ENCODE results near the gene OGDH.

The OGDH gene

GRCh38 chr7:44736896-44737295 is 130.5 kb downstream of the OGDH start:
- peaks cover 8% of the 10 kb centered on the region for H3K27me3 Mint-ChIP-seq (ENCODE audit: low read depth, poor library complexity)
- no peaks in the 10 kb centered on the region for H3K36me3 Mint-ChIP-seq (ENCODE audit: low read depth)
- H3K9me3 Mint-ChIP-seq: no peaks in the 10 kb centered on the region
- no peaks in the 10 kb centered on the region for H3K4me1 Mint-ChIP-seq
- H3K27ac Mint-ChIP-seq: no peak overlapping the region
- no peak for TF ChIP-seq CTCF (IDR thresholded peaks at IDR 0.05)
- H3K4me3 Mint-ChIP-seq: no peak overlapping the region
- no peak for DNase-seq

GRCh38 chr7:44738051-44738723 is 131.8 kb downstream of the OGDH start:
- no peaks in the 10 kb centered on the region for H3K36me3 Mint-ChIP-seq (ENCODE audit: low read depth)
- TF ChIP-seq CTCF (IDR thresholded peaks at IDR 0.05): no peak
- no peaks in the 10 kb centered on the region for H3K27me3 Mint-ChIP-seq (ENCODE audit: low read depth, poor library complexity)
- no peaks in the 10 kb centered on the region for H3K9me3 Mint-ChIP-seq
- H3K4me3 Mint-ChIP-seq: no peak overlapping the region
- no peaks in the 10 kb centered on the region for H3K4me1 Mint-ChIP-seq
- H3K27ac Mint-ChIP-seq: no peak overlapping the region
- DNase-seq: no peak

- no peak overlapping the region for H3K27ac Mint-ChIP-seq
- H3K4me1 Mint-ChIP-seq: peaks cover 7% of the 10 kb centered on the region
- DNase-seq: no peak
- no peaks in the 10 kb centered on the region for H3K27me3 Mint-ChIP-seq (ENCODE audit: low read depth, poor library complexity)
- no peaks in the 10 kb centered on the region for H3K36me3 Mint-ChIP-seq (ENCODE audit: low read depth)
- TF ChIP-seq CTCF (IDR thresholded peaks at IDR 0.05): no peak
- H3K4me3 Mint-ChIP-seq: no peak overlapping the region
- no peaks in the 10 kb centered on the region for H3K9me3 Mint-ChIP-seq
Measured at GRCh38 chr7:44738876-44739665, 132.6 kb downstream of the OGDH start.

- Mint-ChIP-seq H3K27me3 (ENCODE audit: low read depth, poor library complexity) (no peaks in the 10 kb centered on the region), H3K4me1 (peaks cover 12% of the 10 kb centered on the region), H3K36me3 (ENCODE audit: low read depth) (no peaks in the 10 kb centered on the region), H3K9me3 (no peaks in the 10 kb centered on the region), H3K27ac (no peak overlapping the region), H3K4me3 (no peak overlapping the region)
- TF ChIP-seq CTCF (IDR thresholded peaks at IDR 0.05): no peak
- no peak for DNase-seq
Measured at GRCh38 chr7:44740055-44740454, 133.6 kb downstream of the OGDH start.

GRCh38 chr7:44743750-44744149 is 137.3 kb downstream of the OGDH start:
- Mint-ChIP-seq H3K9me3 (no peaks in the 10 kb centered on the region), H3K4me3 (no peak overlapping the region), H3K27ac (no peak overlapping the region), H3K27me3 (ENCODE audit: low read depth, poor library complexity) (no peaks in the 10 kb centered on the region), H3K36me3 (ENCODE audit: low read depth) (no peaks in the 10 kb centered on the region), H3K4me1 (peaks cover 31% of the 10 kb centered on the region)
- no peak for TF ChIP-seq CTCF (IDR thresholded peaks at IDR 0.05)
- DNase-seq: no peak

All from nephron progenitor cell (in vitro differentiated cells).